Chondrocyte (in vitro differentiated cells): ENCODE data around the gene CD79B. TPM values are rescaled to one million over a fixed set of nuclear protein-coding genes. Genes with fewer than 3 reads are reported as not detected.

Experiments
- DNase-seq: peaks from one replicate; pipeline ENCODE4 v3.0.0; 2021; ENCODE audit warnings: mixed read lengths, low spot score
- H3K27ac Mint-ChIP-seq: one replicate; pipeline ENCODE4 v1.8.0; 2021; ENCODE audit warnings: mild to moderate bottlenecking, moderate library complexity, mixed read lengths; ENCODE audit not compliant: unreplicated experiment
- H3K27me3 Mint-ChIP-seq: 2 replicates; pipeline ENCODE4 v1.8.0; 2021; ENCODE audit warnings: low read depth, mixed read lengths
- H3K36me3 Mint-ChIP-seq: 2 replicates; pipeline ENCODE4 v1.8.0; 2021; ENCODE audit warnings: low read depth, mixed read lengths
- H3K4me1 Mint-ChIP-seq: 2 replicates; pipeline ENCODE4 v1.8.0; 2021; ENCODE audit warnings: low read depth, mild to moderate bottlenecking, mixed read lengths
- H3K4me3 Mint-ChIP-seq: one replicate; pipeline ENCODE4 v1.8.0; 2021; ENCODE audit warnings: mild to moderate bottlenecking, moderate library complexity, mixed read lengths; ENCODE audit not compliant: unreplicated experiment
- H3K9me3 Mint-ChIP-seq: 2 replicates; pipeline ENCODE4 v1.8.0; 2021; ENCODE audit warnings: low read depth, mixed read lengths
- total RNA-seq: library from RNA; stranded (reverse); gene quantifications from 3 replicates; pipeline ENCODE4 v1.2.1, GENCODE V29; 2021
- TF ChIP-seq, protein P1 (sequence below): fragments of 200-600 bp; sonication (generic); IDR thresholded peaks from 2 replicates; pipeline ENCODE4 v1.5.0; 2021; ENCODE audit warnings: antibody characterized with exemption, mild to moderate bottlenecking, moderate library complexity

The CD79B gene
- total RNA-seq, 1 donor from 2014 or later = not detected

DNA sequence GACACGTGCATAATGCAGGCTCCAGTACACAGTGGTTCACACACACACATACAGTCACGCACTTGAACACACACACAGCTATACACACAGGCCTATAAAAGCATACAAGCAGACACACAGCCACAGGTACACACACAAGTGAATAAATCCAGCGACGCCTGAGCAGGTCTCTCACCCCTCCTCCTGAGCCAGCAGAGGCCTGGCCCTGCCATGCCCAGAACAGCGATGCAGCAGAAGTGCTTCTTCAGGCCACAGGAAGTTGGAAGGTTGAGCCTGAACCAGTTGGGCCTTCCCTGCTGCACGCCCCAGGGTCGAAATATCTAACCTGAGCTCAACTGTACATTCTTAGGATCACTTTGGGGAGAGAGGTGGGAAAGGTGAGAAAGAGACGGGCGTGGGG is 7.3 kb upstream of the CD79B start:
- no peaks in the 10 kb centered on the region for H3K4me1 Mint-ChIP-seq
- TF ChIP-seq, protein P1, sequence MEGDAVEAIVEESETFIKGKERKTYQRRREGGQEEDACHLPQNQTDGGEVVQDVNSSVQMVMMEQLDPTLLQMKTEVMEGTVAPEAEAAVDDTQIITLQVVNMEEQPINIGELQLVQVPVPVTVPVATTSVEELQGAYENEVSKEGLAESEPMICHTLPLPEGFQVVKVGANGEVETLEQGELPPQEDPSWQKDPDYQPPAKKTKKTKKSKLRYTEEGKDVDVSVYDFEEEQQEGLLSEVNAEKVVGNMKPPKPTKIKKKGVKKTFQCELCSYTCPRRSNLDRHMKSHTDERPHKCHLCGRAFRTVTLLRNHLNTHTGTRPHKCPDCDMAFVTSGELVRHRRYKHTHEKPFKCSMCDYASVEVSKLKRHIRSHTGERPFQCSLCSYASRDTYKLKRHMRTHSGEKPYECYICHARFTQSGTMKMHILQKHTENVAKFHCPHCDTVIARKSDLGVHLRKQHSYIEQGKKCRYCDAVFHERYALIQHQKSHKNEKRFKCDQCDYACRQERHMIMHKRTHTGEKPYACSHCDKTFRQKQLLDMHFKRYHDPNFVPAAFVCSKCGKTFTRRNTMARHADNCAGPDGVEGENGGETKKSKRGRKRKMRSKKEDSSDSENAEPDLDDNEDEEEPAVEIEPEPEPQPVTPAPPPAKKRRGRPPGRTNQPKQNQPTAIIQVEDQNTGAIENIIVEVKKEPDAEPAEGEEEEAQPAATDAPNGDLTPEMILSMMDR = no peak
- H3K9me3 Mint-ChIP-seq = no peaks in the 10 kb centered on the region
- no peak overlapping the region for H3K27ac Mint-ChIP-seq
- no peak for DNase-seq
- no peaks in the 10 kb centered on the region for H3K36me3 Mint-ChIP-seq
- no peak overlapping the region for H3K4me3 Mint-ChIP-seq
- peaks cover 16% of the 10 kb centered on the region for H3K27me3 Mint-ChIP-seq

DNA sequence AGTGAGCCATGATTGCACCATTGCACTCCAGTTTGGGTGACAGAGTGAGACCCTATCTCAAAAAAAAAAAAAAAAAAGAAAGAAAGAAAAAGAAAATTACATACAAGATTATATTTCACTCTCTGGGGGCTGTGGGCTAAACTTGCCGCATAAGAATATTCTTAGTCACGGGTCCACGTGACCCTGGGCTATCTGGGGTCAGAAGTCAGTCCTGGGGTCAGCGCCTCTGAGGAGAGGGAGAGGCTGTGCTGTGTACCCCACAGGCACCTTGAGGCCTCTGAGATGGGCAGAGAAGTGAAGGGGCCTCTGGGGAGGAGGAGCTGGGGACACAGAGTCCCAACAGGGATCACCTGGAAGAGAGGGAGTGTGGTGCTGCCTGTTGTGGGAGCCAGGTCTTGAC is 5.8 kb upstream of the CD79B start:
- Mint-ChIP-seq H3K36me3 (no peaks in the 10 kb centered on the region), H3K4me1 (no peaks in the 10 kb centered on the region), H3K27me3 (peaks cover 15% of the 10 kb centered on the region), H3K27ac (no peak overlapping the region), H3K4me3 (no peak overlapping the region), H3K9me3 (no peaks in the 10 kb centered on the region)
- TF ChIP-seq, protein P1 = no peak
- DNase-seq = no peak

DNA sequence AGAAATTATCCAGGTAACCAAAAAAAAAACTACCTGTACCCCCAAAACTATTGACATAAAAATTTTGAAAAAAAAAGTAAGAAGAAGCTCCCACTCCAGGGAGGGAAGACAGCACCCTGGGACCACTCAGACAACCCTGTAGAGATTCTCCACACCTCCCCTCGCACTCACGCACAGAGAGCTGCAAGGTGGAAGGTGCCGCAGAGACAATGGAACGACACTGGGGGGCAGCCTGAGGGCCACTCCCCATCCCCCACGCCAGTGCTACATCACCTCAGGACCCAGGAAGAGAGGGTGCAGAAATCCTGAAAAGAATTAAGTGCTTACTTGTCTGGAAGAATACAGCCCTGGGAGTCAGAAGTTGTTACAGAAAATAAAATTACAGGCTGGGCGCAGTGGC is 5.2 kb upstream of the CD79B start:
- Mint-ChIP-seq H3K4me3 (no peak overlapping the region), H3K9me3 (no peaks in the 10 kb centered on the region), H3K27ac (no peak overlapping the region), H3K27me3 (peaks cover 14% of the 10 kb centered on the region), H3K36me3 (no peaks in the 10 kb centered on the region), H3K4me1 (no peaks in the 10 kb centered on the region)
- no peak for DNase-seq
- TF ChIP-seq, protein P1 = no peak

DNA sequence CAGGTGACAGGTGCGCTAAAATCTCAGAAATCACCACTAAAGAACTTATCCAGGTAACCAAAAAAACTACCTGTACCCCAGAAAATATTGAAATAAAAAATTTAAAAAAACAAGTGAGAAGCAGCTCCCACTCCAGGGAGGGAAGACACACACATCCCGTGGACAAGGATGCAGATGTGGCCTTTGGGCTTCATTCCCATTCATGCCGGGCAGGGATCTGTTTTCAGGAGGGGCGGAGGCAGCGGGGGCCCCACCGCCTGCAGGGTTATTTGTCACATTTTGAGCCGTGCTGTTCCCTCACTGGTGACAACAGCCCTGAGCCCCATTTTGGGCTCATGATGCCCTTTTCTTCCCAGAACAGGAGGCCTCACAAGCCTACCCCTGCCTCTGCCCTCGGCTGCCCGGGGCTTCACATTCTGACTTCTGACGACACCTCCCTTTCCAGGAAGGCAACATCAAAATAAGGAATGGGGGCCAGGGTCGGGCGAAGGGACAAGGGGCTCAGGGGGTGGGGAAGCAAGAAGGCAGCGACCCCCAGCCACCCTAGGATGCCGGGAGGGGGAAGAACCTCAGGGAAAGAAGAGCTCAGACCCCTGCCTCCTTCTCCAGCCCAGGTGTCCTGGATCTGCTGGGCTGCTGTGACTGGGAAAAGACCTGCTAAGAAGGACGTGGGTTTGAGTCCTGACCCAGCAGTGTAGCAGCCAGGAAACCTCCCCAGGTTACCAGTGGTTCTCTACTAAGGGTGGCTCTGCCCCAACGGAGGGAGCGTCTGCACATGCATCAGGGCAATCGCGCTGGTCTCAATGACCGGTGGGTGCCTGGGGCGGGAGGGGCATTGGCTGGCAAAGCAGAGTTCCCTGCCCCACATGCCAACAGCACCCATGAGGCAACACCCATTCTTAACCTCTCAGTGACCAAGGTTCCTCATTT is 2.3 kb upstream of the CD79B start:
- Mint-ChIP-seq H3K36me3 (no peaks in the 10 kb centered on the region), H3K4me1 (no peaks in the 10 kb centered on the region), H3K27me3 (peaks cover 14% of the 10 kb centered on the region), H3K9me3 (no peaks in the 10 kb centered on the region), H3K27ac (no peak overlapping the region), H3K4me3 (no peak overlapping the region)
- TF ChIP-seq, protein P1 = no peak
- no peak for DNase-seq

DNA sequence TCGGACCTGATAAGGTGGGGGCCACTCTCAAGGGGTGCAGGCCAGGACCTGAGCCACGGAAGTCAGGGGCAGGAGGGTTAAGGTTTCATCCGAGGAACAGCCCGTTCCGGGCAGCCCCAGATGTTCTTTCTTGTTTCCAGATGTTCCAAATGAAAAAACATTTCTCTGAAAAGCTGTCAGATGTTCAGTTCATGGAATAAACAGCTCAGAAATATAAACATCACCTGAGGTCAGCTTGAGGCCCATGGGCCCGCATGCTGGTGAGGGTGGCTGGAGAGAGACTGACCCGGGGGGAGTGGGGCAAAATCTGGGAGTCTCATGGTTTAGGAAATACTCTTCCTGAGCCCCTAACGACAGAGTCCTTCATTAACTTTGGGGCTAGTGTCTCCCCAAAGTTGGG is 1.5 kb upstream of the CD79B start:
- Mint-ChIP-seq H3K27ac (no peak overlapping the region), H3K27me3 (peaks cover 14% of the 10 kb centered on the region), H3K4me3 (no peak overlapping the region), H3K9me3 (no peaks in the 10 kb centered on the region), H3K4me1 (no peaks in the 10 kb centered on the region), H3K36me3 (no peaks in the 10 kb centered on the region)
- TF ChIP-seq, protein P1 = no peak
- DNase-seq = no peak
